HG02763 (cell line): ENCODE results near the gene PDE7B.
"Not testable (repeated sequence)": the region's sequence is repeated elsewhere in the genome, so short reads cannot be mapped to it uniquely, and the experiment has no call there.

Source experiments
- ATAC-seq: cut with Tn5 transposase; IDR thresholded peaks from one replicate; pipeline ENCODE4 v1.9.1; 2021; ENCODE audit warnings: mild to moderate bottlenecking, moderate library complexity; ENCODE audit not compliant: unreplicated experiment

PDE7B gene

DNA sequence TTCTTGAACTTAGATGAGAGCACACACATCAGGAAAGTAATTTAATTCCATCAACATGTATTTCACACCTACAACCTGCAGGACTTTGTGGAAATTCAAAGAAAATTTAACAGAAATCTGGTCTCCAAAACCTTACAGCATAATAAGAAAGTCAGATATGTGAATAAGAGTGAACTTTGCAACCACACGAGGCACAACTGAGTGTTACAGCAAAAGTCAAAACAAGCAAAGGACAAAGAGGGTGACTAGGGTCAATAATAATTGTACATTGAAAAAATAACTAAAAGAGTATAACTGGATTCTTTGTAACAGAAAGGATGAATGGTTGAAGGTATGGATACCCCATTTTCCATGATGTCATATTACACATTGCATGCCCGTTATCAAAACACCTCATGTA, 284.8 kb downstream of the PDE7B start:
- ATAC-seq: no peak

DNA sequence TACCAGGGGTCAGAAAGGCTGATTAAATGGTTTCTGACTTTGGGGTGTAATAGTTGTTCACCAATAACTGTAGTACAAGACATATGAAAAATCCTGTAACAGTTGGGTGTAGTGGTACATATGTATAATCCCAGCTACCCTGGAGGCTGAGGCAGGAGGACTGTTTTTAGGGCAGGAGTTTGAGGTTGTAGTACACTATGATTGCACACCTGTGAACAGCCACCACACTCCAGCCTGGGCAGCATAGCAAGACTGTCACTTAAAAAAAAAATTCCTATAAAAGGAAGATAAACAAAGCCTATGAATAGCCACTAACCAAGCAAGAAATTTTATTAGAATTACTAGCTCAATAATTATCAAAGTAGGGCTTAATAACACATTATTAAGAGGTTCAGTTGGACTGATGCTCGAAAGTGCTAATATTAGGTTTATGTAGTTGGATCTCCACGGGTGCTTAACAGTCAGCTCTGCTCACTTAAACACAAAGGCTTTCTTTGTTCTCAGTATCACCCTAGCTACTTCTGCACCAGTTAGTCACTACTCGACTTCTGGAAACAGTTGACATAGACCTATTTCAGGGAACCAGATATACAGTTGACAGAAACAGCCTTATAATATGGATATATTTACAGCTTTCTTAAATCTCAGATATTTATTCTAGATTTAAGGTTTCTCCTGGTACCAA, 285.6 kb downstream of the PDE7B start:
- ATAC-seq: no peak

DNA sequence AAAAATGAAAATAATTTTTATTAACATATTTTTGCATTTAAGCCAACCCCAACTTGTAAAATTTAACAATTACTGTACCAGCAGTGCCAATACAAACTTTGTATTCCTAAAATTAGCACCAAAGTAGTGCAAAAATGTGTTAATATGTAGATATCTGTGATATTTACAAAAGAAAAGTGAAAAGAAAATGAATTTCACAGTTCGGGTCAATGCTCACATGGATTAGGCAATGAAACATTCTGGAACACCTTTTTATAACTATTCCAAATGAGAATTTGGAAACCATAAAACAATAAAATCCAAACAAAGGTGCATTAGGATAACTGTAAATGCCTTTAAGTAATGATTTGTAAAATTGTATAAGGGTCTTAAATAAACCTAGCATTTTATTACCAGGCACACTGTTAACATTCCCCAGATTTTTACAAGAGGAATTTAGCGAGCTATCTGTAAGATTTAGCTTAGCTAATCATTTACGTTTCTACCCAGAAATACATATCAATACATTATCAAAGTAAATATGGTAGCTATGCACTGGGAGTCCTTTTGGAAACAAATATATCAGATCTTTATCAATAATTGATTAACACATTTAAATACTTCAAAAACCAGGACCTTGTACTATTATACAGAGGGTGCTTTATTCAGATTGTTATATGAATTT, 286.4 kb downstream of the PDE7B start:
- ATAC-seq: no peak

DNA sequence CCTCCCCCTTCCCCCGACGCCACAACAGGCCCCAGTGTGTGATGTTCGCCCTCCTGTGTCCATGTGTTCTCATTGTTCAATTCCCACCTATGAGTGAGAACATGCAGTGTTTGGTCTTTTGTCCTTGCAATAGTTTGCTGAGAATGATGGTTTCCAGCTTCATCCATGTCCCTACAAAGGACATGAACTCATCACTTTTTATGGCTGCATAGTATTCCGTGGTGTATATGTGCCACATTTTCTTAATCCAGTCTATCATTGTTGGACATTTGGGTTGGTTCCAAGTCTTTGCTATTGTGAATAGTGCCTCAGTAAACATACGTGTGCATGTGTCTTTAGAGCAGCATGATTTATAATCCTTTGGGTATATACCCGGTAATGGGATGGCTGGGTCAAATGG, 287.6 kb downstream of the PDE7B start:
- not testable (repeated sequence) for ATAC-seq

DNA sequence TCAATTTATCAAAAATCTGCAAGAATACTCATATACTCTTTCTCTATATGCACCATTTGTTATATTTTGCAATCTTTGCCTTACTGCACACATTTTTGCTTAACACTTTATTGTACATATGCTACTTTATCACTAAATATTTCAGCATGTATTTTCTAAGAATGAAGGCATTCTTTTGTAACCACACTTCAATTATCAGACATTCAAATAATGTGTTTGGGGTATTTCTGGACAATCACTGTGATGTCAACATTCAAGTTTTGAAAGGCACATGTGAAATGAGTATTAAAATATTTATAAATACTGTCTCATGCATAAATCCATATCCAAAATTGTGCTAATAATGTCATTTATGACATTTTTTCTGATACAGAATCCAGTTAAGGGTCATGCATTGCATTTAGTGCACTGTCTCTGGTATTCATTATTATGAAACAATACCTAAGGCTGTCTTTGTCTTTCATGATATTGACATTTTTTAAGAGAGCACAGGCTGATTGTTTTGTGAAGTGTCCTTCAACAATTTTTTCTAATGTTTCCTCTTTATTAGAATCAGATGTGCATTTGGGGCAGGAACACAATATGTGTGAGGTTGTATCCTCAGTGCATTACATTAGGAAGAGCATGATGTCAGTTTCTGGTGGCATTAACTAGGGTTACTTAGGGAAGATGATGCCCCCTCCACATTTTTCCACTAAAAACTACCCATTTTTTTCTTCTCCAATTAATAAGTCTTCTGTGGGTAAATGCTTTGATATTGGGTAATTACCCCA, 292.9 kb downstream of the PDE7B start:
- ATAC-seq: no peak

DNA sequence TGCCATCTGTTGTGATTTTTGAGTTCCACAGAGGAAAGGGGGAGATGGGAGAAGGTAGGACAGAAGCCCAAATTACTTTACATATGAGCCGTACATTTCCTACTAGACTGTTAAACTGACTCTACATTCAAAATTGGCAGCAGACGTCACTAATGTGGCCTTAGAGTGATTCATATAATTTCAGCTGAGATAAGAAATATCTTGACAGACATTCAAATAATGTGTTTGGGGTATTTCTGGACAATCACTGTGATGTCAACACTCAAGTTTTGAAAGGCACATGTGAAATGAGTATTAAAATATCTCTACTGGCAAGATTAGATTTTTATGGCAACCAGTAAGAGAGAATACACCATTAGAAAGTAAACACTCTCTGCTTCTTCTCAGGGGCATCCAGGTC, 294.6 kb downstream of the PDE7B start:
- no peak for ATAC-seq

DNA sequence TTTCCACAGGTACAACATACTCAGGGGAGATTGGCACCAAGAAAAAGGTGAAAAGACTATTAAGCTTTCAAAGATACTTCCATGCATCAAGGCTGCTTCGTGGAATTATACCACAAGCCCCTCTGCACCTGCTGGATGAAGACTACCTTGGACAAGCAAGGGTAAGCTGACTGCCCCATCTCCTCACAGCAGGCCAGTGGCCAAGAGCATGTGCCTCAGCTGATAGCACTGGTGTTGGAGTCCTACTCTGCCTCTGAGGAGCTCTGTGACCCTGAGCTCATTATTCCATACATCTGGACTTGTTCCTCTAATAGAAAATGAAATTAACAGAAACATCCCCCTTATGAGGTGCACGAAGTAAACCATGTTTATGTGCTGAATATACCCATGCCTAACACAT, 295.8 kb downstream of the PDE7B start:
- ATAC-seq: no peak

DNA sequence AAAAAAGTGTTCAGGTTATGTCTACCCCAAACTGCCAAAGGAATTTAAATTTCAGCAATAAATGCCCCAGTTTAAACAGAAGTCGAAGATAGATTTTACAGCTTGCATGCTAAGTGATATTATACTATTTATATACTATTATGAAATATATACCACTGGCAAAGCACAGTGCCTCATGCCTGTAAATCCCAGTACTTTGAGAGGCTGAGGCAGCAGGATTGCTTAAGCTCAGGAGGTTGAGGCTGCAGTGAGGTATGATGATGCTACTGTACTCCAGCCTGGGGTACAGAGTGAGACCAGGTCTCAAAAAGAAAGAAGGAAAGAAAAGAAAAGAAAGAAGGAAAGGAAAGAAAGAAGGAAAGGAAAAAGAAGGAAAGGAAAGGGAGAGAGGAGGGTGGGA, 296.6 kb downstream of the PDE7B start:
- no peak for ATAC-seq

DNA sequence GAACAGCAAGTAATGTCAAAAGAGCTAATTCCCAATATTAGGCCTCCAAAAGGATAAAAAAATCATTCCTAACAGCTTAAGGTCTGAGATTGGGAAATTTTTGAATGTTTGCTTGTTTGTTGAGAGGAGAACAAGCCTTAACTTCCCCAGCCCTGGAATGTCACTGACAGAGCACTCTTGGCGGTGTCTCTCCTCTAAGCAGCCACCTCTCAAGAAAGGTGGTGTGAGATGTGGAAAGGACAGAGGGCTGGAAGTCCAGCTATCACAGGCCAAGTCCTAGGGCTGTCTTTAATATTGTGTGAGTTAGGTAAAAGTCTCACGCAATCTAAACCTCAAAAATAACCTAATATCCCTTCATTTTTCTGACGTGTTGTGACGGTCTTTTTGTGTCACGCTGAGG, 297.0 kb downstream of the PDE7B start:
- no peak for ATAC-seq

DNA sequence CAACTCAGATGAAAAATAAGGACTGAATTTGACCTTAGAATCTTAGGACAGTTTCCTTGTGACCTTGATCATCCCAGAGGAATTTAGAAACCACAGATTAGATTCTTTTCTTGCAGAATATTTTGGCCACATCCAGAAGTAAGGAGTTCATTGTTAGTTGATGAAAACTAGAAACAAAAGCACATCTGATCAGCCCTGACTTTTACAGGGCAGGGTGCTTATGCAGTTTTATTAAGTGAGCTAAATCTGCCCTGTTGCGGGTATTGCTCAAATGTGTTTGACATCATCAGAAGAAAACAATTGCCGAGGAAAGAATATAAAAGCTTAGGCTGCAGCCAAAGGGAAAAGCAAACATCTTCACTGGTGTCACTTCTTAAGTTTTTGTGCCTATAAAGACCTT, 297.8 kb downstream of the PDE7B start:
- no peak for ATAC-seq

DNA sequence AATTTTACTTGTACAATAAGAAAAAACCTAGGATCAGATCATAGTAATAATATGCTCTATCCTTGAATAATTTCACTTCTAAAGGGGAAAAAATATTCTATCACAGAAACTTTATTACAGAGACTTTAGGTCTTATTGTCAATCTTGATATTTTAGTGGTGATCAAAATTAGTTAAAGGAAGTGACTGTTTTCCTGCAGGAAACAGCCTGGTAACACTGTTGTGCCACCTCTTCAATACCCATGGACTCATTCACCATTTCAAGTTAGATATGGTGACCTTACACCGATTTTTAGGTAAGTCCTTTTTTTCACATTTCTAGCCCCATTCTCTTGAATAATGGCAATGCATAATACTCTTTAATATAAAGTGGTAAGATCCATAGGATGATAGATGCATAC, 299.5 kb downstream of the PDE7B start:
- no peak for ATAC-seq

DNA sequence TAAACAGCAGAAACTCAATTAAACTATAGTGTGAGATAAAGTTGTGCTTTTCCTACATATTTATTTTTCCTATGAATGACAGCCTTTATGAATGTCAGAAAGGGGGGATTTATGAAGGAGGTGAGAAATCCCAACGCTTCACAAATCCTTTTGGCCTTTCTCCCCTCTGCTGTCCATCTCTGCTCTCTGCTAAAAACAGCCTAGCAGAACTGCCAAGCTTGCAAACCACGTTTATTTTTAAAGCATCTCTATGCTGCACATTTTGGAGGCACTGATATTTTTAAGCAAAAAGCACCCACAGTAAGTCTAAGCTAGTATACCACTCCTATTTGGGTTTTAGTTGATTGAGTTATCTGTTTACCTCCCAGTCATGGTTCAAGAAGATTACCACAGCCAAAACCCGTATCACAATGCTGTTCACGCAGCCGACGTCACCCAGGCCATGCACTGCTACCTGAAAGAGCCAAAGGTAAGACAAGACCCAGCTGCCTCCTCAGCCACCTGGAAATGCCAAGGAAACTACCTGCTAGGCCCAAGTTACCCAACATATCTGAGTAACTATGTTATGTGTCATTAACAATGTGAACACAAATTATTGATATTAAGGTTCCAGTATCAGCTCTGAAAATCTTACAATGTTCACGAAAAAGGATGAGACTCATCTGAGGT, 302.3 kb downstream of the PDE7B start:
- no peak for ATAC-seq

DNA sequence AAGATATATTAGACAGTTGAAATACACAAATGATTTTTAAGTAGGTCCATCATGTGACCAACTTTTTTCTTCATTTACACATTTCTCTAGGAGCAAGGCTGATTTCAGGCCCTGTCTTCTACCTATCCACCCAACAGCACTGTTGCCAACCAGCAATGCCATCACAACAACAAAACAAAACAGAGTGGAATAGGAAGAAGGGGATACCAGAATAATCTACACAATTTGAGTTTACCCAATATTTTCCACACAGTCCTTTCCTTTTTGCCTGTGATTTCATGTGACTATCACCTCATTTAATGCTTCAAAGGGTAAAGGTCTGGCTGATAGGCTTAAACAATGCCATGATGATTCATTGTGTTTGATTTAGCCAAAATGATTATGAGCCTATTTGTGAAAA, 303.7 kb downstream of the PDE7B start:
- ATAC-seq: no peak

DNA sequence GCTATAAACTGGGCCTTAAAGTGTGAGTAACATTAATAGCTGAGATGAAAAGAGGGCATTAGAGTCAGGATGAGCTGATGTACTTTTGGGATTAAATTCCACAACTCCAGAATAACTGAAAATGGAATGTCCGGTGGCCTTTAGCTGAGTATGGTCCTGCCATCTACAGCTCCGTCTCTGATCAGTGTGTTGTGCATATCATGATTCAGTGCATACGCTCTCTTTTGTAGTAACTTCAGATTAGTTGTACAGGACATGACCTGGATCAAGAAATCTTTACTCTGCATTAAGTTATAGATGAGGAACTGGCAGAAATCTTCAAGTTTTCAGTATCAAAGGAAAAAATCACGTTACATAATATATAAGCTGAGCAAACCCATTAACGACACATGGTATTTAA, 306.2 kb downstream of the PDE7B start:
- ATAC-seq: no peak

DNA sequence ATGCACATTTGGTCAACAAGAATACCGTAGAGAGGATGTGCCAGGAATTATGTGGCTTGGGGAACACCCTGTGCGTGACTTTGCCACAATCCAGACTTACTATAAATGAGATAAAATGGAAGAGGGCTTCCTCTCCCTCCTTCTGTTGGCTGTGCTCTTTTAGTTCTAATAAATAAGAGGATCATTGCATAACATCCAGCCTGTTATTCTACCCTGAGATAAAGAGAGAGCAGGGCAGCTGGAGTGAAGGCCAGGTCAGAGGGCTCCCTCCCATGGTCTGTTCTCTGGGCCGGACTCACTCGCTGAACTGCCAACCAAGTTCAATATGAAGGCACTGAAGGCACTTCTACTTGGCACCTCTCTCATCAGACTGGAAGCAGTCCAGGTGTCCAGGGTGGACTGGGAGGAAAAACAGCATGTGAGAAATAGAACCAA, 306.9 kb downstream of the PDE7B start:
- no peak for ATAC-seq

DNA sequence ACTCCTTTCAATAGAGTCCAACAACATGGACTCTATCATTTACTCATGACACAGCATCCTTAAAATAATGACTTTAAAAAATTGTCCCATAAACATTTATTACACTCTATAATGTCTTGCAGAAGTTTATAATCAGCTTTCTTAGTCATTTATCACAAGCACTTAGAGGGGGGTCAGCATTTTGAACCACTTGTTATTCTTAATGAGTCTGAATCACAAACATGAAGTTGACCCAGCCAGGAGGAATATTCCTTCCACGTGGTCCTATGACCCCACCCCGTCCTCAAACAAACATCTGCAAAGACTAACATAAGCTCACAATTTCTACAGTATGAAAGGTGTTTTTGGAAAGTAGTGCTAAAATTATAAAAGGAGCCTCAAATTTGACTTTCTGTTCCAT, 307.5 kb downstream of the PDE7B start:
- no peak for ATAC-seq

DNA sequence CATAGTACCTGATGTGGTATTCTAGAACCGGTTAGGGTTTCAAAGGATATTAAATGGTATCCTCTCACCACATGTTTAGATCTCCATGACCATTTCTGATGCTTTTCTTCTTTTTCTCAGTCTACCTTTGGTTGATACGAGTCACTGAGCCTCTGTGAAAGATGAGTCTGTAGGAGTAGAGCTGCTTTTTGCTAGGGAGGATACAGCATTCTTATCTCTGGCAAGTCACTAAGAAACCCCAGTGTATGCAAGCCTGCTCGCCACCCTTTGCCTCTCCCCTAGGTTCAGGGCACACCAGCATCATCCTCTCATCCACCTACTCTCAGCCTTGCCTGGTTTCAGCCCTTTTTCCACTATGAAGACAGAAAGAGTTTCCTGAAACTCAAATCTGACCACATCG, 308.7 kb downstream of the PDE7B start:
- ATAC-seq: no peak

DNA sequence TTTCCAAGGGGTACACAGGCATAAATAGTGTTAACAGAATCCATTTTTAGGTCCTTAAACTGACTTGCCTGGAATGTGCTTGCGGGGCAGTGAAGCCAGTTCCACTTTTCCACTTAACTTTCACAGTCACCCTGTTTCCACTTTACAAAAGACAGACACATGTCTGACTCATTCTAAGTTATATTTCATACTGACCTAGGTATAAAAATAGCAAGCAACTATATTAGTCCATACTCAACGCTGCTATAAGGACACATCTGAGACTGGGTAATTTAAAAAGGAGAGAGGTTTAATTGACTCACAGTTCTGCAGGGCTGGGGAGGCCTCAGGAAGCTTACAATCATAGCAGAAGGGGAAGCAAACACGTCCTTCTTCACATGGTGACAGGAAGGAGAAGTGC, 310.4 kb downstream of the PDE7B start:
- no peak for ATAC-seq

DNA sequence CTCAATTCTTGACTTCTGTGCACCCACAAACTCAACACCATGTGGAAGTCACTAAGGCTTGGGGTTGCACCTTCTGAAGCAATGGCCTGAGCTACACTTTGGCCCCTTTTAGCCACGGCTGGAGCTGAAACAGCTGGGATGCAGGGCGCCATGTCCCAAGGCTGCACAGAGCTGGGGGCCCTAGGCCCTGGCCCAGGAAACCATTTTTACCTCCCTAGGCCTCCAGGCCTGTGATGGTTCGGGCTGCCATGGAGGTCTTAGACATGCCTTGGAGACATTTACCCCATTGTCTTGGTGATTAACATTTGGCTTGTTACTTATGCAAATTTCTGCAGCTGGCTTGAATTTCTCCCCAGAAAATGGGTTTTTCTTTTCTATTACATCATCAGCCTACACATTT, 311.8 kb downstream of the PDE7B start:
- ATAC-seq: no peak

DNA sequence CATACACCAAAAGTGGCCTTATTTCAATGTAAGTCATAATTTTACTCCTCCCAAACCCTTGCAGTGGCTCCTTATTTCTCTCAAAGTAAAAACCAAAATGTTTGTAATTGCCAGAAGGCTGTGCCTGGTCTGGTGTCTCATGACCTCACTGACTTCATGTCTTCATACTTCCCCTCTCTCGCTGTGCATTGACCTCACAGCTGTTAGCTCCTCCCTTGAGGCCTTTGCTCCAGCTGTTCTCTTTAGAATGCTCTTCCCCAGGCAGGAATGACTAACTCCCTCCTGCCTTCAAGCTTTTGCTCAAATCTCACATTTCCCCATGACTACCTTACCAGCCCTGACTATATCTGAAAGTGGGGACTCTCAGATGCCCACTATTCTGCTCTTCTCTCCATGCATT, 315.3 kb downstream of the PDE7B start:
- ATAC-seq: no peak

DNA sequence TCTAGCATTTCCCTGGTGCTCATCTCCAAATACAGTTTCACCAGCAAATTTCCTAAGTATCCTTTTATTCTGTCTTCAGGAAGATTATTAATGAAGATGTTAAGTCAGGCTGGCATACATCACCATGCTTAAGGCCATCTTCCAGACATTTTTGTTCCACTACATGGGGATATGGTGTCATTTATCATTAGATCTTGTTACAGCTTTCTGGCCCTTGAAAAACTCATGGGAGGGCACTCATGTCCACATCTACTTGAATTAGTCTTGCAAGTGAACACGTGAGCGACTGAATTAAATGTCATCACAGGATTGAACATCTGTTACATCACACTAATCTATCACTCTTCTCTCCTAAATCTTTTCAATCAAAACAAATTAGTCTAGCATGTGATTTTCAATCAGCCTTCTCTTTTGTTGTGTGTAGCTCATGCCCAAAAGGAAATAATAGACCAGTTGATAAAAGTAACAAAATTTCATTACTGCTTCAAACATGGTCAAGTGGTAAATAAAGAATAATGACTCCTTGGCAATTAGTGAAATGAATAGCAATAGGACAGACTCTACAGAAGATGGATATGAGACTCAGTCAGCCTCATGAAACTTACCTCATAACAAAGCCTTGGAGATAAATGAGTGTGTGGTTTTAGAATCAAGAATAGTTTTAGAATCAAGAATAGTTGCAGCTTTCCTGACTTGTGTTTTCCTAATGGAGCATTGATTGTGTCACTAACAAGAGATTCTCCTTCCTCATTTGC, 318.1 kb downstream of the PDE7B start:
- ATAC-seq: no peak
